ENCODE measurements around the gene TEKTIP1. TPM values are rescaled to one million over a fixed set of nuclear protein-coding genes. Genes with fewer than 3 reads are reported as not detected.

Gene TEKTIP1
- total RNA-seq, 2 donors from 2014 or later = not detected

GRCh38 chr19:3510727-3511126 lies 28.2 kb upstream of the TEKTIP1 start:
- no peak for DNase-seq (ENCODE audit: low spot score)
- no peak overlapping the region for H3K4me3 ChIP-seq
- H3K27me3 ChIP-seq = no peaks in the 10 kb centered on the region
- no peak for TF ChIP-seq CTCF (IDR thresholded peaks at IDR 0.05)
- no peaks in the 10 kb centered on the region for H3K36me3 ChIP-seq
- H3K9me3 ChIP-seq = no peaks in the 10 kb centered on the region
- no peak overlapping the region for H3K27ac ChIP-seq
- H3K4me1 ChIP-seq = peaks cover 0 to 53% of the 10 kb centered on the region in 2 donors

GRCh38 chr19:3511506-3512251 lies 27.3 kb upstream of the TEKTIP1 start:
- Histone ChIP-seq H3K36me3 (no peaks in the 10 kb centered on the region), H3K27me3 (no peaks in the 10 kb centered on the region), H3K9me3 (no peaks in the 10 kb centered on the region), H3K27ac (no peak overlapping the region), H3K4me3 (no peak overlapping the region), H3K4me1 (peaks cover 0 to 61% of the 10 kb centered on the region in 2 donors)
- TF ChIP-seq CTCF (IDR thresholded peaks at IDR 0.05) = no peak
- DNase-seq (ENCODE audit: low spot score) = no peak

GRCh38 chr19:3512562-3513228 lies 26.3 kb upstream of the TEKTIP1 start:
- Histone ChIP-seq H3K4me3 (no peak overlapping the region), H3K27me3 (no peaks in the 10 kb centered on the region), H3K4me1 (peaks cover 0 to 55% of the 10 kb centered on the region in 2 donors), H3K36me3 (no peaks in the 10 kb centered on the region), H3K9me3 (no peaks in the 10 kb centered on the region), H3K27ac (no peak overlapping the region)
- TF ChIP-seq CTCF (IDR thresholded peaks at IDR 0.05) = no peak
- DNase-seq (ENCODE audit: low spot score) = no peak

- peaks cover 0 to 47% of the 10 kb centered on the region in 2 donors for H3K4me1 ChIP-seq
Measured at GRCh38 chr19:3513229-3514140, 25.5 kb upstream of the TEKTIP1 start.

More at GRCh38 chr19:3513229-3514140, 25.5 kb upstream of the TEKTIP1 start:
- no peaks in the 10 kb centered on the region for H3K36me3 ChIP-seq
- H3K27ac ChIP-seq = no peak overlapping the region
- H3K9me3 ChIP-seq = no peaks in the 10 kb centered on the region
- DNase-seq (ENCODE audit: low spot score) = no peak
- TF ChIP-seq CTCF (IDR thresholded peaks at IDR 0.05) = no peak
- no peaks in the 10 kb centered on the region for H3K27me3 ChIP-seq
- H3K4me3 ChIP-seq = no peak overlapping the region

Data from right atrium auricular region (tissue), 2 donors.